ENCODE results near the gene KLRC1.
"Not testable (repeated sequence)": the region's sequence is repeated elsewhere in the genome, so short reads cannot be mapped to it uniquely, and the experiment has no call there.

KLRC1 gene

DNA sequence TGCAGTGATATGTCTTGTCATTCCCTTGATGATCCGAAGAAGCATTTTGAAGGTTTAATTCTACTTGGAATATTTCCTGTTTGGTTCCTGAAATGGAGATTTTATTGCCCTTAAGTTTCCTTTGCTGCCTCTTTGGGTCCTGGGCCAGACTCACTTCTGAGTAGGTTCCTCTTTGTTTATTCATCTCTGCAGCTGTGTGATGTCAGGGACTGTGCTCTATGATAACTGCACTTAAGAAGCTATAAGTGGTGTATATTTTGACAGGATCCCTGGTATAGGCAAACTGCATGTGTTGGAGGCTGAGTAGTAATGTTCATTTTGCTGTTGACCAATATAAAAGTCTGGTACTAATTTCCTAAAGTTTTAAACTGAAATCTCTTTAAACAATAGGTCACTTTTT lies 43.8 kb downstream of the KLRC1 start, which contains the start of gene KLRC4:
TSS of gene KLRC4 (minus strand) at position 366 of the 400 bp plus-strand sequence. CDS start at position 184, 182 bp downstream.
- DNase-seq = peak; percentile 17

DNA sequence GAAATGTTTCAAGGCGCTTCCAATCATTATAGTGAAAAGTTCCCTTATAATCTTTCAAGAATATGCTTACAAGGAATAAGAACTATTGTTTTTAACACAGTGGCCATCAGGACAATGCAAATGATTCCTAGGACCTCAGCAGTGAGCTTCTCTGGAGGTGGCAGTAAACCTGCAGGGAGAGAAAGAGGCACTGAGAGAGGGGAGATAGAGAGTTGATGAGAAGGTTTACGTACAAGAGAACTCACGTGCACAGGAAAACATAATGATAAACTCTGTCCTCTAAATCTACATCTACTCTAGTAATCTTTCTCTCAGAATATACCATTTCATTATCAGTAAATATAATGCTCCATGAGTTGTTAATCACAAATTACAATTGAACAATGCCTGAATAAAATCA lies 44.3 kb downstream of the KLRC1 start:
- no peak for DNase-seq

DNA sequence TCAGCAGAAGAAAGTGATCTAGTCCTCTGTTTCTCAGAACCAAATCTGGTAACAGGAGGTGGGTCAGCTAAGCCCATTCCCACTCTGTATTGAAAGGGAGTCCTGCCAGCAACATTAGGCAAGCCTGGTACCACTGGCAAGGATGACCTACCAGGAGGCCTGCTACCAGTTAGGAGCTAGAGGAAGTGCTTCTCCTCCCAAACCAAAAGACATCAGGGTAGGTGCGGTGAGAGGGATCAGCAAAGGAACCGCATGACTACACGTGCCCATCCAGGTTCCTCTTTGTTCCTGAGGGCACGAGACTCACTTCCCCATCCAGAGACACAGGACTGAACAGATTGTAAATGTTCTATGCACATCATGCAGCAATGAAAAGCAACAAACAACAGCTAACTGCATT lies 46.5 kb downstream of the KLRC1 start:
- DNase-seq = no peak

DNA sequence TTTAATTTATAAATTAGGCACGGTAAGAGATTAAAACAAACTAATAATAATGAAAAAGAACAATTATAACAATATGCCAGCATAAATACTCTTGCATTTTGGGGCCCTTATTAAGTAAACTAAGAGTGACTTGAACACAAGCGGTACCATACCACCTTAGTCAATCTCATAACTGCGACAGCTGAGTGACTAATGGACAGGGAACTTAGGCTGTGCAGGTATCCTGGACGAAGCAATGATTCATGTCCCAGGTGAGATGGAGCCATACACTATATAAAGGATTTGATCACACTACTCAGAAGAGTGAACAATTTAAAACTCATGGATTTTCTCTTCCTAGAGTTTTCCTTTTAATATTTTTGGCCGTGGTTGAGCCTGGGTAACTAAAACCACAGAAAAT lies 47.9 kb downstream of the KLRC1 start:
- no peak for DNase-seq

GRCh38 chr12:10404798-10405197 lies 48.4 kb downstream of the KLRC1 start:
- DNase-seq = no peak

GRCh38 chr12:10400829-10401228 lies 52.3 kb downstream of the KLRC1 start:
- DNase-seq = no peak

DNA sequence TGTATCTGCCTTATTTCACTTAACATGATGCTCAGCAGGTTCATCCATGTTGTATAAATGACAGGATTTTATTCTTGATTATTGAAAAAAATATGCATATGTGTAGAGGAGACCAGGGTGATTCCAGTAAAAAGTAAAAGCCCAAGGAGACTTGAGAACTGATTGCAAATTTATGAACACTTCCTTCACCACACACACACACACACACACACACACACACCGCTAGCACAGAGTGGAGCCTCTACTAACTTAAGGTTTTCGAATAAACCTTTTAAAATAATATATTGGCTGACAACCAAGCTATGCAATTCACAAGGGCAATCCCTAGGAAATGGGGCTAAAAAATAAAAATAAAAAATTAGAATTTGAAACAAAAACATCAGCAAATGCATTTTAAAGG lies 55.0 kb downstream of the KLRC1 start:
- no peak for DNase-seq

DNA sequence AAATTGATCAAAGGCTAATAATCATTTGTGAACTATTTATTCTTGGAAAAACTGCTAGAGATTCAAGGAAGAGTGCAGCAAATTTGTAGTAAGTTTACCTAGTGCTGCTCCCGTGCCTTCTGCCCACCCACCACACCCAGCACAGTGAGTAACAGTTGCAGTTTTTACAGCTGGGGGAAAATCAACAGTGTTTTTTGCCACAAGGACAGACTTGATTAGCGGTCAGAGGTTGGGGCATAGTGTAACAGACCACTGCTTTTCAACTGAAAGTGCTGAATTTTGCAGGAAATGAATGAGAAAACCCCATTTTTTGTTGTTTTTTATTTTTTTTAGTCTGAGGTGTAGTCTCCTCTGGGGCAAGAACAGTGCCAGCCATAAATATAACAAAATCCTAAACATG lies 55.9 kb downstream of the KLRC1 start:
- no peak for DNase-seq

DNA sequence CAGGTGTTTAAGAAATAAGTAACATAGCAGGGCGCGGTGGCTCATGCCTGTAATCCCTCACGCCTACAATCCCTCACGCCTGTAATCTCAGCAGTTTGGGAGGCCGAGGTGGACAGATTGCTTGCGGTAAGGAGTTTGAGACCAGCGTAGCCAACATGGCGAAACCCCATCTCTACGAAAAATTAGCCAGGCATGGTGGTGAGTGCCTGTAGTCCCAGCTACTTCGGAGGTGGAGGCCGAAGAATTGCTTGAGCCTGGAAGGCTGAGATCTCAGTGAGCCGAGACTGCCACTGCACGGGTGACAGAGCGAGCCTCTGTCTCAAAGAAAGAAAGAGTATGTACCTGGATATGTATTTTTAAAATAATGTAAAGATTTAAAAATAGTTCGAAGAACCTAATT lies 57.0 kb downstream of the KLRC1 start:
- DNase-seq = not testable (repeated sequence)

Measured in NCI-H1417 treated with DMSO at 0.1 percent for 48 hours (cell line).